Activated CD8-positive, alpha-beta memory T cell treated with anti-CD3 and anti-CD28 coated beads, Interleukin-2, amount 50 U/mL, for 1 hour (primary cell): ENCODE data around the gene LOXHD1.

ENCODE experiments used
- DNase-seq: peaks from one replicate; pipeline ENCODE4 v3.0.0-alpha.2; 2020; ENCODE audit errors: extremely low read depth

LOXHD1 gene

GRCh38 chr18:46481048-46481846 is 175.8 kb downstream of the LOXHD1 start:
- no peak for DNase-seq

GRCh38 chr18:46480226-46480625 is 176.8 kb downstream of the LOXHD1 start:
- no peak for DNase-seq

GRCh38 chr18:46478796-46479195 is 178.2 kb downstream of the LOXHD1 start:
- no peak for DNase-seq

GRCh38 chr18:46477425-46478011 is 179.5 kb downstream of the LOXHD1 start:
- no peak for DNase-seq

DNA sequence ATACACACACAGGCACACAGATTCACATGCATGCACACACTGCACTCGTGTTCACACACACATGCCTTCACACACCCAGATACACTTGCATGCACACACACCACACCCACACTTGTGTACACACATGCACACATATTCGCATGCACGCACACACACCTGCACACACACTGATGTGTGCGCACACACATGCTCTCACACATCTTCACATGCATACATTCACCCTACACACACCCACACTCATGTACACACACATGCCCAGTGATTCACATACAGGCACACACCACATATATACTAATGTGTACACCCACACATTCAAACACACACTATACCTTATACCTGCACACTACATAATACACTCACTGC is 181.6 kb downstream of the LOXHD1 start:
- DNase-seq = no peak

GRCh38 chr18:46474487-46475389 is 182.3 kb downstream of the LOXHD1 start:
- DNase-seq = no peak

GRCh38 chr18:46471809-46472498 is 185.1 kb downstream of the LOXHD1 start:
- DNase-seq = no peak

DNA sequence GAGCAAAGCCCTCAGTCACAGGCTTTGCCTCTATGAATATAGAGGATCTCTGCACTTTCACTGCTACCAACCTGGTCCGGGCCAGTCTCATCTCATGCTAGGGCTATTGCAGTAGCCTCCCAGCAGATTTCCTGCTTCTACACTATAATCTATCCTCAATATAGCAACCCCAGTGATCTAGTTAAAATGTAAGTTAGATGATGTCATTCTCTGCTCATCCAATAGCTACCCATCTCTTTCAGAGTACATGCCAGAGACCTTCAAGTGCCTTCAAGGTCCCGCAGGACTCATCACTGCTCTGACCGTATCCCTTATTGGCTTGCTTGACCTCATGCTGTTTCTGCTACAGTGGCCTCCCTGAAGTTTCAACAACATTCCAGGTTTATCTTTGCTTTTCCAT is 186.3 kb downstream of the LOXHD1 start:
- DNase-seq = no peak

DNA sequence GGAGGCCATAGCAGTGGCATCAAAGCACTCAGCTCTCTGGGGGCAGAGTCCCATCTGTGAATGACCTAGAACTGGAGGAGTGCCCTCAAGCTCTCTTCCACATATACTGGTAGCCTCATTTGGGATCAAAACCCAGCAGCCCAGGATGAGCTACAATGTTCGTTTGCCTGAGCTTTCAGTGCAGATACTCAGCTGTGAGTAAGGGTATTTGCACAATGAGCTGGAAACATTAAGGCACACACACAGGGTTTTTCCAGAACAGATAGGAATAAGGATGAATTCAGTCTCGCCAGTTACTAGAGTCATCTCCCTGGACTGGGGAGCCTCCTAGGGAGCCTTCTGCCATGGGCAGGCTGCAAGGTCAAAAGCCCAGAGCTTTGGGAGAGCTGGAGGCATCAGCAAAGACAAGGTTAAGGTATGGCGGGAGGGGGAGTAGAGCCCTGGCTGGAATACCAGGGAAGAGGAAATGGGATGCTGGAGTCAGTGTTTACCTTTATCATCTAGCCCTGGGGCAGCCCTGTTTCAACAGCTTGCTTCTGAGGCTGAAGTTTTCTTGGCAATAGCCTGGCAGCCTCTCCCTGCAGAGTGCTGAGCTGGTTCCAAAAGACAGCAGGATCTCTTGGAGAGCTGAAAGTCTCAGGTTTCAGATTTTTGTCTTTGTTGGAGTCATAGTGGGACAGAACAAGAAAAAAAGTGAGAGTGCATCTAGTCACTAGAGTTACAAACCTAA is 187.7 kb downstream of the LOXHD1 start:
- no peak for DNase-seq

GRCh38 chr18:46468426-46469180 is 188.4 kb downstream of the LOXHD1 start:
- no peak for DNase-seq

DNA sequence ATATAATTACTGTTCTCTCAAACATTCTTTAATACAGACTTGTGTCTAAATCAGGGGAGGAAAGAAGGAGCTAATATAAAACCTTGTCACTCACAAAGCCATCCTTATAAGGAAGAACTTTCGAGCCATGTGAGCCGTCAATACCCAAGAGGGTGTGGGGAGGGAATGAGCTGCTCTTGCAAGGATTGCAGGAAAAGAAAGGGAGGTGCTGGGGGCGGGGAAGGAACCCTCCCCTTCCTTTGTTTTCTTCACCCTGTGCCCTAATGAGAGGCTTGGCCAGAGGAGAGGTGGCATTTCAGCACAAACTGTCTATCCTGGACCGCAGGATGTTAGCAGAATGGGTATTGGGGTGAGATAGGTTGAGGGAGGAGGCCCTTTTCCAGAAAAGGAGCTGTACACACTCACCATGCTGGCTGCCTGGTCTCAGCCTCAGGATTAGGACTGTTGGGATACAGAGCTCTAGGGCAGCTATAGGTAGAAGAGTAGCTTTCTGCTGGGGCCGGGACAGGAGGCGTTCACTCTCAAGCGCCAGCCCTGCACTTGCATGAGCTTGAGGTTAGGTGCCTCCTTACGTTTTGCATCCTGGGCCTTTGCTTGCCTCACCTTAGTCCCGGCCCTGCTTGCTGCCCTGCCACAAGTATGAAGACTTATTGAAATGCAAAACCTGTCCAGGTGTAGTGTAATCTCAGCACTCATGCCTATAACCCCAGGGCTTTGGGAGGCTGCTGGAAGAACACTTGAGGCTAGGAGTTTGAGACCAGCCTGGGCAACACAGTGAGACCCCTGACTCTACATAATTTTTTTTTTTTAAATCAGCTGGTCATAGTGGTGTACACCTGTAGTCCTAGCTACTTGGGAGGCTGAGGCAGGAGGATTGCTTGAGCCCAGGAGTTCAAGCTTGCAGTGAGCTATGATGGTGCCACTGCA is 190.5 kb downstream of the LOXHD1 start:
- DNase-seq = no peak

GRCh38 chr18:46464926-46465655 is 191.9 kb downstream of the LOXHD1 start:
- DNase-seq = no peak

- DNase-seq = no peak
These were observed 194.5 kb downstream of the LOXHD1 start for GRCh38 chr18:46462523-46462922.

- no peak for DNase-seq
These were observed 195.0 kb downstream of the LOXHD1 start for GRCh38 chr18:46461993-46462392.

- DNase-seq = no peak
These were observed 196.3 kb downstream of the LOXHD1 start for GRCh38 chr18:46460754-46461153.

DNA sequence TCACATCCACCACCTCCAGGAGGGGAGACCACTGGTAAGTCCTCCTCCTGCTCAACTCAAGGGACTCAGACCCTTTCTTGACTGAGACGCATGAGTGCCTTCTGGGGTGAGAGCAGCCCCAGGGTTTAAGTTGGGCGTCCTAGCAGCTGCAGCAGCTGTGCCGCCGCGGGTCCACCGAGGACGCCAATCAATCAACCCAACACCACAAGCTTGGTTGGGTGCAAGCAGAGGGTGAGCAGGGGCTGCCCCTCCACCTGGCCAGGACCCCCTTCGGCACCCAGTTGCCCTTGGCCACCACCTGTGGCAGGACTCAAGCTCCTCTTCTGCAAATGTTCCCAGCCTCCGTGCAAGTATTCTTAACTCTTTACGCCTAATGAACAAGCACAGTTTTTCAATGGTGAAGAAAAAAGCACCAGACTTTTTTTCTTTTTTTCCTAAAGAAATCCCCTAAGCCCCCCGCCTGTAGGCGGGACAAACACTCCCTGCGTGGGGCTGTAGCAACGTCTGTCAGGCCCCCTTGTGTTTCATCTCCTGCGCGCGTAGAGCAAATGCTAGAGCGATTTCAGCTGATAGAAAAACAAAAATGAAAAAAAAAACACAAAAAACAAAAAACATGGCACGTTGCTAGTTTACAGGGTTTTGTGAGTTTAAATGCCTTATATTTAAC is 197.1 kb downstream of the LOXHD1 start:
- no peak for DNase-seq

GRCh38 chr18:46458472-46458871 is 198.5 kb downstream of the LOXHD1 start:
- no peak for DNase-seq

DNA sequence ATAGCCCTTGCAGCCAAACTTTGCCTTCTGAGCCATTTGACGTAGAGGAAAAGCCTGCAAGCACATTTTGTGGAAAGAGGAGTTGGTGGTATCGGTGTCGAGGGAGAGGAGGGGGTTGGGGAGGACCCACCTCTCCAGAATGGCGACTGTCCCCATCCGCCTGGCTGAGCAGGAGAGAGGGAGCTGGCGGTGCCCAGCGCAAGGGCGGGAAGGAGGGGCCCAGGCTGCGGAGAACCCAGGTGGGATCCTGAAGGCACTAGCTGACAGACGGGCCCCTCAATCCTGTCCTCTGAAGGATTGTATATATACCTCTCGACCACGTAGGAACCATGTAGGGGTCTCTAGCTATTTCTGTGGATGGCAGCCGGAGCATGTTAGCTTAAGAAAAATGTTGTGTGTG is 200.3 kb downstream of the LOXHD1 start:
- DNase-seq = no peak
